Thoracic aorta (tissue), 2 donors: ENCODE data around the gene DCAF5. TPM values are rescaled to one million over a fixed set of nuclear protein-coding genes. Genes with fewer than 3 reads are reported as not detected.

Experiments used
- ATAC-seq: fragments of 150-250 bp; one replicate; pipeline ENCODE4 v1.8.0; 2017; ENCODE audit warnings: low read depth; ENCODE audit not compliant: insufficient number of reproducible peaks, low FRiP score
- DNase-seq: peaks from one replicate; pipeline ENCODE4 v3.0.0-alpha.2; 2020; ENCODE audit warnings: low spot score
- H3K27ac ChIP-seq, 2 donors: fragments of 200-600 bp; sonication (generic); 1 replicate in 1 of 2; 2 replicates in 1 of 2; pipeline ENCODE4 v1.5.1; 2016; ENCODE audit warnings: mild to moderate bottlenecking in 2 of 2, moderate library complexity in 2 of 2
- H3K27me3 ChIP-seq: fragments of 200-600 bp; sonication (generic); replicated peaks from 2 replicates; pipeline ENCODE4 v1.6.0; 2016; ENCODE audit warnings: mild to moderate bottlenecking; ENCODE audit not compliant: insufficient read depth
- H3K36me3 ChIP-seq: fragments of 200-600 bp; sonication (generic); one replicate; pipeline ENCODE4 v1.5.1; 2016
- H3K4me1 ChIP-seq, 2 donors: fragments of 200-600 bp; sonication (generic); 1 replicate in 1 of 2; 2 replicates in 1 of 2; pipeline versions ENCODE4 v1.5.1 to v1.6.0; 2016; ENCODE audit warnings: low read depth in 2 of 2, mild to moderate bottlenecking in 1 of 2; ENCODE audit not compliant: control insufficient read depth in 1 of 2
- H3K4me3 ChIP-seq: fragments of 200-600 bp; sonication (generic); 2 replicates; pipeline ENCODE4 v1.5.1; 2016; ENCODE audit warnings: mild to moderate bottlenecking
- H3K9me3 ChIP-seq: fragments of 200-600 bp; sonication (generic); 2 replicates; pipeline ENCODE4 v1.5.1; 2016
- CTCF ChIP-seq: fragments of 200-600 bp; sonication (generic); IDR thresholded peaks from one replicate; pipeline ENCODE4 v1.5.1; 2019; ENCODE audit warnings: antibody characterized with exemption
- total RNA-seq, 2 donors: library from RNA; depleted of rRNA; stranded (reverse); fragments of >200 nt; gene quantifications; one replicate each; pipeline versions ENCODE4 v1.1.0 to v1.2.3, GENCODE V29; 2016

Gene DCAF5
- total RNA-seq, 2 donors from 2014 or later: 37.6 to 42.0 TPM

GRCh38 chr14:69096781-69097475, 56.0 kb downstream of the DCAF5 start:
- no peak overlapping the region for H3K4me3 ChIP-seq
- no peaks in the 10 kb centered on the region for H3K27me3 ChIP-seq
- DNase-seq (no peak), ATAC-seq (no peak)
- H3K9me3 ChIP-seq: no peaks in the 10 kb centered on the region
- H3K4me1 ChIP-seq: peaks cover 20 to 46% of the 10 kb centered on the region in 2 donors
- H3K27ac ChIP-seq: peak overlapping the region; percentile 18 to 31
- TF ChIP-seq CTCF: no peak
- H3K36me3 ChIP-seq: no peaks in the 10 kb centered on the region

- Histone ChIP-seq H3K27ac (no peak overlapping the region), H3K9me3 (no peaks in the 10 kb centered on the region), H3K27me3 (no peaks in the 10 kb centered on the region), H3K36me3 (no peaks in the 10 kb centered on the region), H3K4me1 (peaks cover 20 to 40% of the 10 kb centered on the region in 2 donors), H3K4me3 (no peak overlapping the region)
- no peak for DNase-seq
- TF ChIP-seq CTCF: no peak
- no peak for ATAC-seq
These were observed 56.7 kb downstream of the DCAF5 start for GRCh38 chr14:69096246-69096645.

- DNase-seq (no peak), ATAC-seq (no peak)
- H3K36me3 ChIP-seq: no peaks in the 10 kb centered on the region
- no peak overlapping the region for H3K4me3 ChIP-seq
- H3K4me1 ChIP-seq: peaks cover 17 to 52% of the 10 kb centered on the region in 2 donors
- no peaks in the 10 kb centered on the region for H3K27me3 ChIP-seq
- peak overlapping the region; percentile 54 to 68 for H3K27ac ChIP-seq
- H3K9me3 ChIP-seq: no peaks in the 10 kb centered on the region
- TF ChIP-seq CTCF: no peak
These were observed 58.4 kb downstream of the DCAF5 start for GRCh38 chr14:69094481-69094880.

GRCh38 chr14:69093631-69094421, 59.1 kb downstream of the DCAF5 start:
- ATAC-seq (no peak), DNase-seq (no peak)
- Histone ChIP-seq H3K9me3 (no peaks in the 10 kb centered on the region), H3K4me1 (peaks cover 17 to 59% of the 10 kb centered on the region in 2 donors), H3K27ac (peak overlapping the region; percentile 54 to 68), H3K27me3 (no peaks in the 10 kb centered on the region), H3K4me3 (no peak overlapping the region), H3K36me3 (no peaks in the 10 kb centered on the region)
- no peak for TF ChIP-seq CTCF

- Histone ChIP-seq H3K36me3 (no peaks in the 10 kb centered on the region), H3K9me3 (no peaks in the 10 kb centered on the region), H3K4me1 (peaks cover 21 to 65% of the 10 kb centered on the region in 2 donors), H3K4me3 (no peak overlapping the region), H3K27me3 (no peaks in the 10 kb centered on the region), H3K27ac (peak overlapping the region; percentile 54 to 68)
- TF ChIP-seq CTCF: no peak
- DNase-seq (no peak), ATAC-seq (no peak)
These were observed 60.0 kb downstream of the DCAF5 start for GRCh38 chr14:69092840-69093422.
